ENCODE data around the gene ATP5PB.

ATP5PB gene

DNA sequence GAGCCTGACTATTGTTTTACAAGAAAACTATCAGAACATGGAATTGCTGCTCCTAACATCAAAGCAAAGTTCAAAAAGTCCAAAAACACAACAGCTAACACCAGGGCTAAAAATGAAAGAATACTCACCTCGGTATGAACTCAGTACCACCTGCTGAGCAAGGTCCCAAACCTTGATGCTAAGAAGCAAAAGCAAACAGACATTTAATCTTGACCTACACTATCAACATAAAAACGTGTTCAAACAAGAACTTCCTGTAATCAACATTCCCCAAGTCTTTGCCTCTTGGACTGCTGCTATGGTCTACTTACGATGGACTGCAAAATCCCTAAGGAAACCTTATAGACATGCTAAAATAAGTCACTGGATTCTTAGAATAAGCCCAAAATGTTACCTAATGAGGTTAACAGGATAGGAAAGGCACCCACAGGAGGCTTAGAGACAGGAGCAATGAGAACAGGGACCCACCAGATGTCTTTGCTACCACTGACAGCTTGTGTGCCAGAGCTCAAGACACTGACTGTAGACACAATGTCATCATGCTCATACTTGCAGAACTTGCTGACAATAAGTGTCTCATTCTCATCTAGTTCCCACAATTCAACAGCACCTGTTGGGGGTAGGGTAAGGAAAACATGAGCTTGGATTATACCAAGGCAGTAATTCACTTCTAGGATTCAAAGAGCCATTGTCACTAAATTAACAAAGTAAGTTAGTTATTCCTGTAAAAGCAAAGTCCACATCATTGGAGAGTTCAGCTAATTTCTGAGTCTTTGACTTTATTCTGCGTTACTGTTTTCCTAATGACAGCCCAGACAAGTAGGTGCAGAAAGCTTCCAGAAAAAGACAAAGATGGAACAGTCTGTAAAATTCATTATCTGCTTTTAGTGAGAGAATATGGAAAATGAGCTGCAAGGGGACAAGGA lies 2.0 kb upstream of the ATP5PB start:
- no peak for FAIRE-seq

DNA sequence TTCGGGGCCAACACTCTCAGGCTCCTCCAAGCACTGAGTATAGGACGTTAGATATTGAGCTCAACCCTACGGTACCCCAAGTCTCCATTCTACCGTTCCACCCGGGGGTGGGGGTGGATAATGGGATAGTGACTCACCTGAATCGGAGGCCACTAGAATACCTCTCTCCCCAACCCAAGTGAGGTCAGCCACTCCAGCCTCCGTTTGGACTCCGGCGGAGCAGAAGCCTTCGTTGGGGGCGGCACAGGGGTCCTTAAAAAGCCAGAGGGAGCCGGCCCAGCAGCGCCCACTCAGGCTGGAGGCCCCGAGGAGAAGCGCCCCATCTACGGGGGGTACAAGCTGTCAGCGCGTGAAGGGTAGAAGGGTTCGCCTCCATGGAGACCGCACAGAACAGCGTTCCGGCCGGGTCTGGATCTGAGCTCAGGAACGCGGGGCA lies 764 bp upstream of the ATP5PB start:
- no peak for FAIRE-seq

DNA sequence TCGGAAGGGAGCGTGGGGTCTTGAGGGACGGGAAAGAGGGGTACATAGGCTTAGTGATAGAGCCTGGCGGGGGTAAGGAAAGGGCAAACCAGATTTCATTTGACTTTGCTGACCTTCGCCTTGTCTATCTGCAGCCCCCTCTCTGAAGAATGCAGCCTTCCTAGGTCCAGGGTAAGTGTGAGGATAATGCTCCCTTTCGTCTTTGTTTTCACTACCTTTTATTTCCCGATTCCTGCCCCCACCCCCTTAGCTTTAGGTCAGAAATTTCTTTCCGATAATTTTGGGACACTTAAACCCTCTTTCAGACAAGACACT lies 396 bp downstream of the ATP5PB start:
- FAIRE-seq = no peak

DNA sequence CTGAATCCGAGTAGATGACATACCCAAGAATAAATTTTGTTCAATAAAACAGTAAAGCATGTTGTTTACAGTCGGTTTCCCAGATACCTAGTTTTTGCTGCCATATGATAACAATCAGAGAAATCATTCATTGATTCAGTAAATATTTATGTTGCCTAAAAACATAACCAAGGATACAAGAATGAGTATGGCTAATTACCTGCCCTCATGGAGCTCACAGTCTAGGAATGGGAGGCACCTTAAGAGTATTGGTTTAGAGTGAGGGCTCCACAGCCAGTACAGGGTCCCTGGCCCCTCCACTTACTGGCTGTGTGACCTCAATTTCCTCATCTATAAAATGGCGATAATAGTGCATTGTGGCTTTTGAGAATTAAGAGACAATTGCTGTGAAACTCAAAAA lies 921 bp downstream of the ATP5PB start:
- no peak for FAIRE-seq

DNA sequence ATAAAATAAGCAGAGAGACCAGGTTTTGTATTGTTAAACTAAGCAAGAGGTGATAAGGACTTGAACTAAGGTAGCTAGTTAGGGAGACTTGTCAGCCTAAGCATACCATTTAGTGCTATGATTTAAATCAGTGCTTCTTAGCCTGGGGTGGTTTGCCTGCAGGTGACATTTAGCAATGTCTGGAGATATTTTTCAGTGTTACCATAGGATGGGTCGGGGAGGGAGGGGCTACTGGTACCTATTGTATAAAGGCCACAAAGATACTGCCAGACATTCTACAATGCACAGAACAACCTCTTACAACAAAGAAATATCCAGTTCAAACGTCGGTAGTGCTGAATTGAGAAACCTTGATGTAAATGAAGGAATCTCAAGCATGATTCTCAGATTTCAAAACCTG lies 3.3 kb downstream of the ATP5PB start:
- FAIRE-seq = no peak

DNA sequence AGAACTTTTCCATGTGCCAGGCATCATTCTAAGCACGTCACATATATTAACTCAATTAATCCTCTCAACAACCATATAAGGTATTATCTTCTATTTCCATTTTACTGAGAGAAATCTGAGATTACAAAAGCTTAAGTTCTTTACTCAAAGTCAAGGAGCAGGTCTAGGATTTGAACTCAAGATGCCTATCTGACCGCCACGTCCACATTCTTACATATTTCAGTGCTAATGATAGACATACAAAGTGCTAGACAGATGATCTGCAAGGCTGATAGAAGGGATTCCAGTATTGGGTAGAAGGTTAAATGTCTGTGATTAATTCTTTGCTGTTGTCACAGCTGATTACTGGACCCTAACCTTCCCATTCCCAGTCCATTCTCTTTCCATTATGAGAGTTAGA lies 4.4 kb downstream of the ATP5PB start:
- FAIRE-seq = no peak

DNA sequence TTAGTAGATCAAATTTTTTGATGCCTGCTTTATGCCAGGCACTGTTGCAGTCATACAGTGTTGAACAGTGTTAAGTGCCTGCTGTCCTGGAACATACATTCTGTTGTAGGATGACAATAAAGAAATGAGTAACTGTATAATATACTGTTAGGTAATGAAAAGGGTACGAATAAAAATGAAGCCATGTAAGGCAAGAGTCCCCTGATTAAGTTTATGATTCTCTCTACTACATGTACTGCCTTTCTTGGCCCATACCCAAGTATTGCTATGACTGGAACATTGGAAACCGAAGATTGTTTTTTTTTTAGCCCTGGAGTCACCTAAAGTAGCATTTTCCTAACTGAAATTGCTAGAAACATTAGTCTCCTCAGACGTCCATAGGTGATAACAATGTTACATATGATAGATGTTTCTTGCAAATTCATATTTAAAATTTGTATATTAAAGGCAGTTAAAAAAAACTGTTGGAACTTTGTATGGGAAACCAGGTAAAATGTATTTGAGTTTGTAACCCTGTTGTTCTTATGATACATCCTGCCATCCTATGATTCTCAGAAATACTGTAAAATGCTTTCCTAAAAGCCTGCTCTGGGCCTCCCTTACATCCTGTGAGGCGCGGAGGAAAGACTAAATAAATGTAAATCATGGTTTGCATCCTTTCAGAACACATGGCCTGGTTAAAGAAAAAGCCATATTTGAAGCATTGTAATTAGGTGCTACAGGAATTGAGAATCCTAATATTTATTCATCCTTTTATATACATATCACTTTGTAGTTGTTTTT lies 5.8 kb downstream of the ATP5PB start:
- no peak for FAIRE-seq

DNA sequence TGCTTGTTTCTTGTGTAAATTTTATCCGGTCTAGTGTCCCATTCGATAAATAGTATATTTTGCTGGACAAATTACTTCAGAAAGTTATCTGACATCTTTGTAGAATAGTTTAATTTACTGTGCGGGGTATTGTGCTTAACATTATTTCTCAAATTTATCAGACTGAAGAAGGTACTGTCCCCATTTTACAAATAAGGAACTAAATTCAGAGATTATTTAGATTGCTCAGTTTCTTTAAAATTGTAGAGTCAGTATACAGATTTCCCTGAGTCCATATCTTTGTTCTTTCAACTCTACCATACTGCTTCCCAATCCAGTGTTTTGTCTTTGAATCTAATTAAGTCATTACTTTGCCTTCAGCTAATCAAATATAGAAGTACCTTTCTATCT lies 6.4 kb downstream of the ATP5PB start:
- no peak for FAIRE-seq

DNA sequence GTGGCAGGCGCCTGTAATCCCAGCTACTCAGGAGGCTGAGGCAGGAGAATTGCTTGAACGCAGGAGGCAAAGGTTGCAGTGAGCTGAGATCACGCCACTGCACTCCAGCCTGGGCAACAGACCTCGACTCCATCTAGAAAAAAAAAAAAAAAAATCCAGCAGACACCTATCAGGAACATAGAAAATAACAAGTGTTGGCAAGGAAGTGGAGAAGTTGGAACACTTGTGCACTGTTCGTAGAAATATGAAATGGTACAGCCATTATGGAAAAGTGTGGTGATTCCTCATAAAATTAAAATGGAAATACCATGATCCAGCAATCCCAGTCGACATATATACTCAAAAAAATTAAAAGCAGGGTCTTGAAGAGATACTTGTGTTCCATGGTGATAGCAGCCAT lies 12.5 kb downstream of the ATP5PB start:
- FAIRE-seq = no peak

DNA sequence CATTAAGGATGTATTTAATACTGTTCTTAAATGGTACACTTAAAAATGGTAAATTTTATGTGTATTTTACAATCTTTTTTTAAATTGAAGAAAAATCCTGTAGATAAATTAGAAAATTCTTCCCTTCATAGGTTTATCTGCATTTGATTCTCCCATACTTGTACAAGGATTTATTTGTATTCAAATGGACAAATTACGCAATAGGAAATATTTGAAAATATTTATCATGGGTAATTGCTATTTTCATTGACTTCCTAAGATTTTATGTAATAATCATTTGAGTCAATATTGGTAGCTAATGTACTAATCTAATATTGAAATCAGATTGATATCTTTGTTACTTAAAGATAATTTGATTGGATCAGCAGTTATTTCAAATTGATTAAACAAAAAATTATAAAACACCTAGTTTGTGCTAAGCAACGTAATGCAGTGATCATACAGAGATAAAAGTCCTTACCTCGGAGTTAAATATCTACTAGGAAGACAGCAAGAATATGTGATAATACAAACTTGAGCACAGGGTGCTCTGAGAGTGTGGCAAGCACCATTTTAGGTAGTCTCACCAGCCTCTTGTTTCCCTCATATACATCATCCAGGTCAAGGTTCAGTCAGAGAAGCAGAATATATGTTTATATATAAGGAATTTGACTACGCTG lies 13.2 kb downstream of the ATP5PB start:
- no peak for FAIRE-seq

DNA sequence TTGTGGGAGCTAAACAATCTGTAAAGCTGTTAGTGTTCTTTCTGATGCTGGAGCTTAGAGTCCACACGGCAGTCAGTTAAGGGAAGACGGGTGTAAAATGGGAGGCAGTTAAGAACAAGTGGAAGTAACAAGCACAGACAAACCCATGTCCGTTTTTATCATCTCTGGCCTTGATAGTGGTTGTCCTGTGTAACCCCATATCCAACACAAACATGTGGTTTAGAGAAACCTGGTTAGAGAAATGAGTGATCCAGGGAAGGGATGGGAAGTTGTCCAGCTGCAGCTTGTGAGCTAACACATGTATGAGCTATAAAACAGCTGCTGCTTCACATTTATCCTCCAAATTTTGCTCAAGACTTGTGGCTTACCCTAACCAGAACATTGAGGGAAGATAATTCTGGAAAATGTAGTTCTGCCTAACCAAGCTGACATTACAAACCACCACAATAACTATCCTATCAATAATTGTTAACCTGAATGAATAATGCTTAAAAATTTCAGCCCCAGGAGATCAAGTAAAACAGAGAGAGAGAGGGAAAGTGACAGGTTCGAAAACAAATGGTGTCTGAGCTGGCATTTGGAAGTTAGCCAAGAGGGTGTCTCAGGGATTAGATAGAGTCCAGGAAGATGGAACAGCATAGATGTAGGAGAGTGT lies 13.9 kb downstream of the ATP5PB start:
- FAIRE-seq = no peak

DNA sequence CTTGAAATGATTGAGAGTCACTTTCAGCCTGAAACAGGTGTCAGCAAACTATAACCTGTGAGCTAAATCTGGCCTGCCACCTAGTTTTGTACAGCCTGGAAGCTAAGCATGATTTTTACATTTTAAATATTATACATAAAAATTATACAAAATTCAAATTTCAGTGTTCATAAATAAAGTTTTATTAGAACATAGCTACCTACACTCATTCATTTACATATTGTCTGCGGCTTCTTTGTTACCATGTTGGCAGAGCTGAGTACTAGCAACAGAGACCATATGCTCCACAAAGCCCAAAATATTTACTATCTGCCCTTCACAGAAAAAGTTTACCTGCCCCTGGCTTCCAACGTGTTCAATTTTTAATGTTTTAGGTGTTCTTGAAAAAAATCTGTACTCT lies 16.5 kb downstream of the ATP5PB start:
- no peak for FAIRE-seq

DNA sequence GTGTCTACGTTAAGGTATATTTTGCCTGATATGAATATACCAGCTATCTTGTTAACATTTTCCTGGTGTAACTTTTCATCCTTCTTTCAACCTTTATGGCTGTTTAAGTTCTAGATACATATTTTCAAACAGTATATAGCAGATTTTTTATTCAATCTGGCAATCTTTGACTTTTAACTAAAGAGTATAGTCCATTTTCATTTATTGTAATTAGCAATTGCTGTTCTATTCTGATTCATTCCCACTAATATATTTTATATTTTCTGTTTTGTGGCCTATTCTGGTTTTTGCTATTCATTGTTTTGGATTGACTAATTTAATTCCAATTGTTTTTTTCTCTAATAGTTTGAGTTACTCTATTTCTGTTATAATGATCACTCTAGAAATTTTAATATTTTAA lies 17.2 kb downstream of the ATP5PB start:
- no peak for FAIRE-seq

DNA sequence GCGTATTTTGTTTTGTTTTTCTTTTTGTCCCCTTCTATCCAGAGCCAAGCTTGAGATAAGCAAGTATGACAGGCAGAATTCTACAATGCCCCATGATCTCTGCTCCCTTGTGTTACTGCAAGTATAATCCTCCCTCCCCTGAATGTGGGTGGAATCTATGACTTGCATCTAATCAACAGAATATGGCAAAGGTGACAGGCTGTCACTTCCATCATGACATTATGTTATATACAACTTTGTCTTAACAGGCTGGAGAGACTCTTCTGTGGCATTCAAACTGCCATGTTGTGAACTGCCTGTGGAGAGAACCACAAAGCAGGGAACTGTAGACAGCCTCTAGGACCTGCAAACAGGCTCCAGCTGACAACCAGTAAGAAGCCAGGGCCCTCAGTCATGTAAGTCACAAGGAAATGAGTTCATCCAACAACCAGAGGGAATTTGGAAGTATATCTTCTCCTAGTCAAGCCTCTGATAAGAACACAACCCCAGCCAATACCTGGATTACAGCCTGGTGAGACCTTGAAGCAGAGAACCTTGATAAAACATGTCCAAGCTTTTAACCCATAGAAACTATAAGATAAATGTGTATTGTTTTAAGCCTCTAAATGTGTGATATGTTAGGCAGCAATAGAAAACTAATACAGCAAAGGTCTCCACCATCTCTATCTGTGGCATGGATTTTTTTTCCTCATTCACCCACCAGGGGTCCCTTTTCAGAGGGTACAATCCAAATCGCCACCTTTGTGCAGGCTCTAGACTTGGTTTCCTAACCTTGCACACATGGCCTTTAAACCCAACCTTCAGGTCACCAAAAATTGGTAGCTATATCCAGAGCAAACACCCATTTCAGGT lies 18.8 kb downstream of the ATP5PB start:
- FAIRE-seq = no peak

DNA sequence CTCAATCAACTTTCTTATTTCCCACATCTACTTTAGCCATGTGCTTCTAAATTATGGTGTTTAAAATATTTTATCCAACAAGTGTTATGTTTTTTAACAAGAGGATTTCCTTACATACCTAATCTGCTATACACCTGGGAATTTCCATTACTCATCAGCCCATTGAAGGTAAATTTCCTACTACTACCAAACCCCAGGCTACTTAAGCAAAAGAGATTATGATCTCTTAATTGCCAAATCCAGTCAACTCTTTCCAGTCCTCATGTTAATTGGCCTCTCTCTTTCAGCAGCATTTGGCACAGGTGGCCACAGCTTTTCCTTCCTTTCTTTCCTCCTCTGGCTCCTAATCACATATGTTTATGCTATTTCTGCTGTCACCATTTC lies 19.4 kb downstream of the ATP5PB start:
- no peak for FAIRE-seq

DNA sequence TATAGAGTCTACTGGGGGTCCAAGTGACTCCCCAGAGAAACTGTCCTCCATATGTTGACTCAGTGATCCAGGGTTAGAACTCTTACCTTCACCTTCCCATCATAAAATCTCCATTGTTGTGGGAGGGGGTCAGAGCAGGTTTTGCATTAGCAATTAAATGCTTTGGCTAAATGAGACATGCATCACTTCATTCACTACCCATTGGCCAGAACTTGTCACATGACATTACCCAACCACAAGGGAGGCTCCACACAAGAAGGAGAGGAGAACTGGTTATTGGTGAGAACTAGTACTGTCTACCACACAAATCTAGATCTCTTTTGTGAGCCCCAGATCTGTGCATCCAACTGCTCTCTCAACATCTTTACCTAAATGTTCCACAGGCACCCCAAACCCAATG lies 20.3 kb downstream of the ATP5PB start:
- no peak for FAIRE-seq

DNA sequence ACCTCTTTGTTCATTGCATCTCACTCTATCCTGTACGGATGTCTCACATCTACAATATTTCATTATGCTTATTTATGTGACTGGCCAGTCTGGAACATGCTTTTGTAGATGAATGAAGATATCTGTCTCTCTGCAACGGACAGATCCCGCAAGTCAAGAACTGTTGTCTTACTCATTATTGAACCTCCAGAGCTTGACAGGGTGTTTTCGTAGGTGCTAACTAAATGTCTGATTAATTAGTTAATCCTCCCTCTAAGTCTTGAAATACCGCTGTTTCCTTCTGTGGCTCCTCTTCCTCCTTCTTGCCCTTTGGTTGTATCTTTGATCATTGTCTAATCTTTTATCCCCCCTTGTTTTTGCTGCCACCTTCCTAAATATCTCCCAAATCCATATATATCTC lies 21.3 kb downstream of the ATP5PB start:
- no peak for FAIRE-seq

DNA sequence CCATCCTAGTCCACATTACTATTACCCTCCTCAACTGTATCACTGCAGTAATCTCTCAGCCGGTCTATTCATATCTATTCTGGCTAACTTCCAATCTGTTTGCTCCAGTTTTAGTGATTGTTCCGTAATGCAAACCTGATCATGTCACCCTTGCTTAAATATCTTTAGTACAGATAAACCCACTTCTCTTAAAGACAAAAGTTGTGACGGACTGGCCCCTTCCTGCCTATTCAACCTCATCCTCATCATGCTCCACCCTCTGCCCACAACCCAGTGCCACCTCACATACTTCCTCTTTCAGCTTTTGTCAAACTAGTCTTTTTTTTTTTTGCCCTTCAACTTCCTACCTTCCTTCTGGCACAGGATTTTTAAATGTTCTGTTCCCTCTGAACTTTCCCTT lies 21.7 kb downstream of the ATP5PB start:
- FAIRE-seq = no peak

DNA sequence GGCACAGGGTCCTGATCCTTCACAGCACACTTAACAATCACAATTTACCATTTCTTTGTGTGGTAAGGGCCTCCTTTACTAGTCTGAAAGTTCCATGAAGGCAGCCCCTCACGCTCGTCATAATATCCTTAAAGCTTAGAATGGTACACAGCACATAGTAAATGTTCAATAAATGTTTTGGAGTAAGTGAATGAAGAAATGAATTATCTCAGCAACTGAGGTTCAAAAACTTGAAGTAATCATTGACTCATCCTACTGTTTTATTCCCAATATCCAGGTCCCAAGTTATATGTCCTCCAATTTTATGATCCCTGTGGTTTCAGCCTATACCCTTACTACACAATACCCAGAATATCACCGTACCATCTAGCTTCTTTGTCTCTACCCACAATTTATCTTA lies 22.3 kb downstream of the ATP5PB start:
- no peak for FAIRE-seq

DNA sequence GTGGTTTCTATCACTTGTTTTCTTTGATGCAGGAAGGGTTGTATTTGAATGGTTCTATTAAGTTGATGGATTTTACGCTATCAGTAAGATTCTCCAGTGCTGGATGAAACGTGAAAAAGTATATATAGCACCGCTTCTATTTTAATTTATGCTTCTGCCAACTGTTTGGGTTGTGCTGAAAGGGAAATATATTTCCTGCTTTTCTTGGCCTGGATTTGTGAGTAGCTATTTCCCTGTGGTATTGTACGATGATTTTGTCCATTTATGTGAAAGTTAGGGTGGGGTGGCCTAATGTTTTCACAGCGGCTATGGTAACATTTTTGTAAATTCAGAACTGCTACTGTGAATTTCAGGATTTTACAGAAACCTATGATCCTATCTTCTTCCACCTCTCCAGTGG lies 24.8 kb downstream of the ATP5PB start:
- no peak for FAIRE-seq

DNA sequence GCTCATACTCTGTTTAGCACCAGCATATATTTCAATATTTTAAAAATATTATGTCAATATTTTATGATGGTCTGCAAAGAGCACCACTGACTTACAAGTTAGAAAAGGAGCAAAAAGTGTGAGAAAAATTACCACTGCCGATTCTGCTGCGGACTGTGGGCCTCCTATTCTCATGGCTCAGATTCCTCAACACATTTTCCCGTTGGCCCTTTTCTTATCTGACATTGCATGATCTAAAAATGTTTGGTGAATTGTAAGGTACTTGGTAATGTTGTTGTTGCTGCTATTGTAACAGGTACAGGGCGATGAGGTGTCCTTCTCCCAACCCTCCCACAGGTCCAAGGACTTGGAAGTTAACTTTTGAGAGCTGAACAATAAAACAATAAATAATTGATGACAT lies 25.3 kb downstream of the ATP5PB start:
- FAIRE-seq = no peak

DNA sequence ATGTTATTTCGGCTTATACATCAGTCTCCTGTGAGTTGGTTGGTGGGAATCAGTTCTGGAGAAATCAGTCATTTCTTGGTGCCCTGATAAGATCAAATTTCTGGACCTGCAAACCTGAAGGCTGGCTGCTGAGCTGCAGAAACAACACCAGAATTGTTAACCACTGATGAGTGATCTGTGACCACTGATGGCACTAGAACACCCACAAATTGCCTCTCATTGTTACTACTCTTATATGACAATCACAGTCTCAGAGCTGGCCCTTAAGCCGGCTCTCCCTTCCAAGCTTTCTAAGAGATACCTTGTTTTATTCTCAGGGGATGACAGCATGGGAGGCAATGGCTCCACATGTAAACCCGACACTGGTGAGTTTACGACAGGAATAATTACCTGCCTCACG lies 26.4 kb downstream of the ATP5PB start:
- no peak for FAIRE-seq
